Mesendoderm (in vitro differentiated cells): Measurements from ENCODE around the gene RPL27.
A peak's percentile ranks its signal among the peaks of the same experiment; 100 is the strongest.

Experiments used
- DNase-seq: peaks from one replicate; pipeline ENCODE4 v3.0.0; 2013
- H2AK5ac ChIP-seq: 2 replicates; pipeline ENCODE4 v1.6.1; 2013; ENCODE audit warnings: low read length, inconsistent platforms
- H2BK120ac ChIP-seq: 2 replicates; pipeline ENCODE4 v1.6.1; 2013; ENCODE audit warnings: low read depth, mild to moderate bottlenecking, low read length, moderate library complexity, mixed read lengths
- H2BK15ac ChIP-seq: replicated peaks from 2 replicates; pipeline ENCODE4 v1.6.1; 2013; ENCODE audit warnings: low read depth, mild to moderate bottlenecking, moderate library complexity
- H2BK5ac ChIP-seq: 2 replicates; pipeline ENCODE4 v1.6.1; 2013; ENCODE audit warnings: low read length, inconsistent platforms
- H3K18ac ChIP-seq: 2 replicates; pipeline ENCODE4 v1.6.1; 2013; ENCODE audit warnings: mild to moderate bottlenecking, low read length, mixed read lengths
- H3K23ac ChIP-seq: one replicate; pipeline ENCODE4 v1.6.1; 2013; ENCODE audit warnings: low read length
- H3K27ac ChIP-seq: 2 replicates; pipeline ENCODE4 v1.5.1; 2013; ENCODE audit warnings: low read depth, mild to moderate bottlenecking, inconsistent platforms, low read length, moderate library complexity
- H3K27me3 ChIP-seq: 2 replicates; pipeline ENCODE4 v1.6.1; 2013; ENCODE audit warnings: low read length, control low read depth, mild to moderate bottlenecking, inconsistent platforms; ENCODE audit not compliant: insufficient read depth, poor library complexity
- H3K36me3 ChIP-seq: 2 replicates; pipeline ENCODE4 v1.6.1; 2013; ENCODE audit warnings: low read length, inconsistent platforms; ENCODE audit not compliant: control insufficient read depth, insufficient read depth
- H3K4ac ChIP-seq: one replicate; pipeline ENCODE4 v1.6.1; 2013; ENCODE audit warnings: low read depth, mild to moderate bottlenecking, low read length, moderate library complexity
- H3K4me1 ChIP-seq: 2 replicates; pipeline ENCODE4 v1.6.1; 2013; ENCODE audit warnings: low read depth, low read length, inconsistent platforms; ENCODE audit not compliant: control insufficient read depth
- H3K4me2 ChIP-seq: 2 replicates; pipeline ENCODE4 v1.6.1; 2013; ENCODE audit warnings: low read length
- H3K4me3 ChIP-seq: 2 replicates; pipeline ENCODE4 v1.5.1; 2013; ENCODE audit warnings: mild to moderate bottlenecking, low read length
- H3K56ac ChIP-seq: one replicate; pipeline ENCODE4 v1.6.1; 2013; ENCODE audit warnings: low read length
- H3K79me1 ChIP-seq: 2 replicates; pipeline ENCODE4 v1.6.1; 2013; ENCODE audit warnings: low read length, inconsistent platforms
- H3K79me2 ChIP-seq: 2 replicates; pipeline ENCODE4 v1.6.1; 2013; ENCODE audit warnings: mild to moderate bottlenecking, low read length; ENCODE audit not compliant: control insufficient read depth, insufficient read depth
- H3K9ac ChIP-seq: 2 replicates; pipeline ENCODE4 v1.6.1; 2013; ENCODE audit warnings: low read length, inconsistent platforms
- H4K5ac ChIP-seq: one replicate; pipeline ENCODE4 v1.6.1; 2013; ENCODE audit warnings: low read length
- H4K8ac ChIP-seq: one replicate; pipeline ENCODE4 v1.6.1; 2013; ENCODE audit warnings: low read depth, mild to moderate bottlenecking, control low read depth, low read length, moderate library complexity
- WGBS: extraction: QIAGEN DNeasy Blood & Tissue Kit; methylation state at CpG from one replicate; pipeline ENCODE4 v1.1.7; 2013; ENCODE audit warnings: low lambda C conversion rate, missing lambda C conversion rate; ENCODE audit not compliant: insufficient coverage; ENCODE audit errors: extremely low coverage; 5-methylcytosine and 5-hydroxymethylcytosine counted together

RPL27 gene

GRCh38 chr17:42979511-42980273 lies 18.5 kb upstream of the RPL27 start, which contains the start of gene PTGES3L:
Gene PTGES3L, minus strand, starts transcription at chr17:42980080. Its CDS starts 27 bp downstream, at chr17:42980053.
- Histone ChIP-seq H3K4me3 (peak within 1 kb of the TSS; percentile 81), H3K79me2 (peaks cover 5% of the 10 kb centered on the region), H4K5ac (no peak within 1 kb of the TSS), H2AK5ac (no peak within 1 kb of the TSS), H3K18ac (peak within 1 kb of the TSS; percentile 34), H3K23ac (peak within 1 kb of the TSS; percentile 24), H3K4me2 (peak within 1 kb of the TSS; percentile 100), H4K8ac (no peak within 1 kb of the TSS), H3K27ac (peak within 1 kb of the TSS; percentile 82), H3K4ac (no peak within 1 kb of the TSS), H3K27me3 (no peaks in the 10 kb centered on the region), H3K79me1 (peaks cover 5% of the 10 kb centered on the region), H3K4me1 (peaks cover 1% of the 10 kb centered on the region), H3K9ac (peak within 1 kb of the TSS; percentile 90), H2BK15ac (no peak within 1 kb of the TSS), H2BK5ac (peak within 1 kb of the TSS; percentile 61), H2BK120ac (no peak within 1 kb of the TSS), H3K56ac (peak within 1 kb of the TSS; percentile 98), H3K36me3 (no peaks in the 10 kb centered on the region)
- WGBS = no CpG with 5 or more reads among the region's 21 CpGs
- DNase-seq = peak; percentile 93

GRCh38 chr17:42980274-42980765 lies 17.9 kb upstream of the RPL27 start, which contains the start of gene RUNDC1:
Gene RUNDC1, plus strand, starts transcription at chr17:42980565. Its CDS starts 12 bp downstream, at chr17:42980577.
- peak within 1 kb of the TSS; percentile 100 for H3K4me2 ChIP-seq
- no peak within 1 kb of the TSS for H2BK120ac ChIP-seq
- H2BK15ac ChIP-seq = no peak within 1 kb of the TSS
- H2AK5ac ChIP-seq = no peak within 1 kb of the TSS
- H3K4me3 ChIP-seq = peak within 1 kb of the TSS; percentile 81
- H3K27ac ChIP-seq = peak within 1 kb of the TSS; percentile 82
- H3K9ac ChIP-seq = peak within 1 kb of the TSS; percentile 90
- peak within 1 kb of the TSS; percentile 61 for H2BK5ac ChIP-seq
- H3K4ac ChIP-seq = no peak within 1 kb of the TSS
- peak within 1 kb of the TSS; percentile 24 for H3K23ac ChIP-seq
- no peaks in the 10 kb centered on the region for H3K27me3 ChIP-seq
- H3K79me1 ChIP-seq = peaks cover 5% of the 10 kb centered on the region
- peaks cover 1% of the 10 kb centered on the region for H3K4me1 ChIP-seq
- H3K36me3 ChIP-seq = no peaks in the 10 kb centered on the region
- DNase-seq = peak; percentile 92
- peaks cover 5% of the 10 kb centered on the region for H3K79me2 ChIP-seq
- no CpG with 5 or more reads among the region's 39 CpGs for WGBS
- no peak within 1 kb of the TSS for H4K5ac ChIP-seq
- H4K8ac ChIP-seq = no peak within 1 kb of the TSS
- H3K18ac ChIP-seq = peak within 1 kb of the TSS; percentile 34
- peak within 1 kb of the TSS; percentile 98 for H3K56ac ChIP-seq

- Histone ChIP-seq H3K9ac (peak overlapping the region; percentile 45), H2BK5ac (no peak overlapping the region), H2BK15ac (no peak overlapping the region), H3K79me2 (peaks cover 5% of the 10 kb centered on the region), H4K5ac (no peak overlapping the region), H3K4me1 (peaks cover 1% of the 10 kb centered on the region), H3K79me1 (peaks cover 5% of the 10 kb centered on the region), H2BK120ac (no peak overlapping the region), H3K27ac (peak overlapping the region; percentile 80), H3K23ac (peak overlapping the region; percentile 24), H2AK5ac (no peak overlapping the region), H3K36me3 (no peaks in the 10 kb centered on the region), H3K27me3 (no peaks in the 10 kb centered on the region), H3K56ac (peak overlapping the region; percentile 91), H3K4me3 (peak overlapping the region; percentile 9), H3K4ac (no peak overlapping the region), H3K18ac (peak overlapping the region; percentile 34), H4K8ac (no peak overlapping the region), H3K4me2 (peak overlapping the region; percentile 14)
- WGBS = no CpG with 5 or more reads among the region's 67 CpGs
- peak; percentile 82 for DNase-seq
Observed at GRCh38 chr17:42980766-42981397, 17.3 kb upstream of the RPL27 start.

- no peak overlapping the region for H3K56ac ChIP-seq
- H2BK15ac ChIP-seq = no peak overlapping the region
- no peak overlapping the region for H3K4ac ChIP-seq
- H3K4me3 ChIP-seq = no peak overlapping the region
- no peak overlapping the region for H3K23ac ChIP-seq
- DNase-seq = no peak
- H3K18ac ChIP-seq = no peak overlapping the region
- H3K79me2 ChIP-seq = peaks cover 5% of the 10 kb centered on the region
- H3K36me3 ChIP-seq = peaks cover 1% of the 10 kb centered on the region
- no peak overlapping the region for H3K9ac ChIP-seq
- no peaks in the 10 kb centered on the region for H3K27me3 ChIP-seq
- no peak overlapping the region for H2BK5ac ChIP-seq
- H3K4me2 ChIP-seq = no peak overlapping the region
- H3K79me1 ChIP-seq = peaks cover 5% of the 10 kb centered on the region
- no peak overlapping the region for H2AK5ac ChIP-seq
- H4K5ac ChIP-seq = no peak overlapping the region
- peaks cover 1% of the 10 kb centered on the region for H3K4me1 ChIP-seq
- no peak overlapping the region for H2BK120ac ChIP-seq
- H3K27ac ChIP-seq = no peak overlapping the region
- H4K8ac ChIP-seq = no peak overlapping the region
Observed at GRCh38 chr17:42982266-42982665, 16.0 kb upstream of the RPL27 start.

GRCh38 chr17:42985225-42985624 lies 13.0 kb upstream of the RPL27 start:
- H3K9ac ChIP-seq = no peak overlapping the region
- H3K4me2 ChIP-seq = no peak overlapping the region
- no peak overlapping the region for H3K18ac ChIP-seq
- no peak overlapping the region for H3K56ac ChIP-seq
- no CpG with 5 or more reads among the region's 1 CpG for WGBS
- H4K5ac ChIP-seq = no peak overlapping the region
- no peak overlapping the region for H2BK120ac ChIP-seq
- peaks cover 5% of the 10 kb centered on the region for H3K79me1 ChIP-seq
- DNase-seq = no peak
- no peak overlapping the region for H4K8ac ChIP-seq
- H3K79me2 ChIP-seq = peaks cover 5% of the 10 kb centered on the region
- H3K27me3 ChIP-seq = no peaks in the 10 kb centered on the region
- no peak overlapping the region for H2BK15ac ChIP-seq
- H3K23ac ChIP-seq = no peak overlapping the region
- no peaks in the 10 kb centered on the region for H3K4me1 ChIP-seq
- peaks cover 3% of the 10 kb centered on the region for H3K36me3 ChIP-seq
- H3K4me3 ChIP-seq = no peak overlapping the region
- no peak overlapping the region for H2AK5ac ChIP-seq
- H3K27ac ChIP-seq = no peak overlapping the region
- H2BK5ac ChIP-seq = no peak overlapping the region
- H3K4ac ChIP-seq = no peak overlapping the region
